ENCODE measurements around the gene SOD3. TPM values are rescaled to one million over a fixed set of nuclear protein-coding genes. Genes with fewer than 3 reads are reported as not detected.

SOD3 gene
- total RNA-seq, 2 donors from 2014 or later, result 94.9 to 300 TPM

DNA sequence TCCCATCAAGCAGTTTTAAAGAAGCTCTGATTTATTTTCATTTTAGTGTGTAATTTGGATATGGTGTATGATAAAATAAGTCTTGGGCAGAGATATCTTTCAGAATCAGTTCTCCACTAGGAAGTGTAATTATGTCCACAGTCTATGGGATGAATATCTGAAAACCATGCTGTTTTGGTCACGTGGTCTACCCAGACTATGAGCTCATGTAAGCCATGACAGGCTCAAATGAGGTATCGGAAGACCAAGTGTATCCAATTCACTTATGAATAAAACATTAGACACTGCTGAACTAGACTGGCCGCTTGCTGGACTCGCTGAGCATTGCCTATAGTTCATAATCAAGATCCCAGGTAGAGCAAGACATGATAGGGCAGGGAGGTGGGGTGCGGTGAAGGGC lies 50.5 kb downstream of the SOD3 start:
- H3K4me1 ChIP-seq, result peaks cover 0 to 7% of the 10 kb centered on the region in 2 donors
- no peaks in the 10 kb centered on the region for H3K27me3 ChIP-seq
- no peak for DNase-seq (ENCODE audit: low spot score)
- no peaks in the 10 kb centered on the region for H3K9me3 ChIP-seq
- TF ChIP-seq, protein P1, sequence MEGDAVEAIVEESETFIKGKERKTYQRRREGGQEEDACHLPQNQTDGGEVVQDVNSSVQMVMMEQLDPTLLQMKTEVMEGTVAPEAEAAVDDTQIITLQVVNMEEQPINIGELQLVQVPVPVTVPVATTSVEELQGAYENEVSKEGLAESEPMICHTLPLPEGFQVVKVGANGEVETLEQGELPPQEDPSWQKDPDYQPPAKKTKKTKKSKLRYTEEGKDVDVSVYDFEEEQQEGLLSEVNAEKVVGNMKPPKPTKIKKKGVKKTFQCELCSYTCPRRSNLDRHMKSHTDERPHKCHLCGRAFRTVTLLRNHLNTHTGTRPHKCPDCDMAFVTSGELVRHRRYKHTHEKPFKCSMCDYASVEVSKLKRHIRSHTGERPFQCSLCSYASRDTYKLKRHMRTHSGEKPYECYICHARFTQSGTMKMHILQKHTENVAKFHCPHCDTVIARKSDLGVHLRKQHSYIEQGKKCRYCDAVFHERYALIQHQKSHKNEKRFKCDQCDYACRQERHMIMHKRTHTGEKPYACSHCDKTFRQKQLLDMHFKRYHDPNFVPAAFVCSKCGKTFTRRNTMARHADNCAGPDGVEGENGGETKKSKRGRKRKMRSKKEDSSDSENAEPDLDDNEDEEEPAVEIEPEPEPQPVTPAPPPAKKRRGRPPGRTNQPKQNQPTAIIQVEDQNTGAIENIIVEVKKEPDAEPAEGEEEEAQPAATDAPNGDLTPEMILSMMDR (IDR thresholded peaks at IDR 0.05), result no peak
- H3K36me3 ChIP-seq, result no peaks in the 10 kb centered on the region
- no peak overlapping the region for H3K27ac ChIP-seq
- H3K4me3 ChIP-seq, result no peak overlapping the region

DNA sequence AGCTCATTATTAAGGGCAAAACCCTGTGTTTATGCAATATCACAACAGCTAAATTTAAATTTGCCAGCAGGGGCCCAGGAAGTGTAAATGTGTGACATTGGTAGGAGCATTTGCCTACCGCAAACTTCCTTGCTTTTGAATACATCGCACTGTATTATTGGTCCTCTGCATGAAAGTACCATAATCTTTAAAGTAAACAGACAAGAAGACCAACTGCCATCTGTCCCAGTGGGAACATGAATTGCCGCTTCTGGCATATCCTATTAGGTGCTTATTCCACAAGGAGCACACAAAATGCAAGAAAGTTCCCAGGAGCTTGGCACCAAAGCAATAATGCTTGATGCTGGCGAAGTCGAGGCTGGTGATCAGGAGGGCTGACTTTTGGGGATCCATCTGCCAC lies 51.3 kb downstream of the SOD3 start:
- Histone ChIP-seq H3K4me1 (peaks cover 0 to 5% of the 10 kb centered on the region in 2 donors), H3K4me3 (no peak overlapping the region), H3K9me3 (no peaks in the 10 kb centered on the region), H3K36me3 (no peaks in the 10 kb centered on the region), H3K27ac (no peak overlapping the region), H3K27me3 (no peaks in the 10 kb centered on the region)
- DNase-seq (ENCODE audit: low spot score), result no peak
- TF ChIP-seq, protein P1 (IDR thresholded peaks at IDR 0.05), result no peak

DNA sequence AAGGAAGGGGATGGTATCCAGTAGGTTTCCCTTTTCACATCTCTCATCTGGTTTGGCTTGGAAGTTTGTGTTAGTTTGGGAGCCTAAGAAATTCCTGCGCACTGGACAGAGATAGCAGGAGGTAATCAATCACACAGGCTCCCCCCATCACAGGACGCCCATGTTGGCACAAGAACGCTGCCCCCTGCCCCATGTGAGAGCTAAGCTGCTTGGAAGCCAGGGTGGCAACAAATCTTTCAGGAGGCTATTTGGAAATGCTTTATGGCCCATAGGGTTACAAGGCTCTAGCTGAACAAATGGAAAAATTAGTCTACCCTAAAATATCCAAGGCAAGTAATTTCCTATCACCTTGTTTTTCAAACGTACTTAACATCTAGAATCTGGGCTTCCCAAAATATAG lies 54.0 kb downstream of the SOD3 start:
- no peaks in the 10 kb centered on the region for H3K4me1 ChIP-seq
- no peak overlapping the region for H3K27ac ChIP-seq

DNA sequence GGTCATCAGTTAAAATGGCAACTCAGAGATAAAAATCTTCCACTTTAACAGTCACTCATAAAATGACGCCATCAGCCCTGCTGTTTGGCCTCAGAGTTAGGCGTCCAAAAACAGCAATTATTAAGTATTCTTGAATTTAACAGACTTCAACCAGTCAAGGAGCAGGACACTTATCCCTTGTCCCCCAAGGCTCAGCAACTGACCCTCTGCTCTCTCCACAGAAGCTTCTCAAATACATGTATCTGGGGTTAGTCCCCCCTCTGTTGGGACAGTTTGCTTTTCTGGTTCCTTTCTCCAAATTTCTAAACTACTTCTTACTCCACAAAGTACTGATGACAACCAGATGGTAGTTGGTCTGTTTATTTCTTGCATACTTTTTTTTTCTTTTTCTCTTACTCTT lies 54.4 kb downstream of the SOD3 start:
- H3K36me3 ChIP-seq, result no peaks in the 10 kb centered on the region
- no peaks in the 10 kb centered on the region for H3K9me3 ChIP-seq
- no peak for DNase-seq (ENCODE audit: low spot score)
- no peak overlapping the region for H3K27ac ChIP-seq
- no peaks in the 10 kb centered on the region for H3K27me3 ChIP-seq
- TF ChIP-seq, protein P1 (IDR thresholded peaks at IDR 0.05), result no peak
- H3K4me3 ChIP-seq, result no peak overlapping the region
- H3K4me1 ChIP-seq, result no peaks in the 10 kb centered on the region

More for the DNA sequence above, 54.0 kb downstream of the SOD3 start:
- DNase-seq (ENCODE audit: low spot score), result no peak
- Histone ChIP-seq H3K27me3 (no peaks in the 10 kb centered on the region), H3K4me3 (no peak overlapping the region), H3K9me3 (no peaks in the 10 kb centered on the region), H3K36me3 (no peaks in the 10 kb centered on the region)
- TF ChIP-seq, protein P1 (IDR thresholded peaks at IDR 0.05), result no peak

Other genes starting within 250 kb of the SOD3 start
- gene DHX15, start 211.0 kb upstream of the SOD3 start, total RNA-seq, result 10 to 100 TPM; 59.7 to 62.4 TPM
- 1 to 10 TPM; 6.7 to 7.0 TPM for gene CCDC149, start 117.5 kb downstream of the SOD3 start, total RNA-seq
- gene LGI2, start 235.4 kb downstream of the SOD3 start, total RNA-seq, result 1 to 10 TPM; 1.1 to 1.9 TPM